ENCODE measurements around the gene KLHL18. TPM values are rescaled to one million over a fixed set of nuclear protein-coding genes. Genes with fewer than 3 reads are reported as not detected.

The KLHL18 gene
- total RNA-seq, 2 experiments from 2014 or later, result 13.1 to 28.6 TPM

DNA sequence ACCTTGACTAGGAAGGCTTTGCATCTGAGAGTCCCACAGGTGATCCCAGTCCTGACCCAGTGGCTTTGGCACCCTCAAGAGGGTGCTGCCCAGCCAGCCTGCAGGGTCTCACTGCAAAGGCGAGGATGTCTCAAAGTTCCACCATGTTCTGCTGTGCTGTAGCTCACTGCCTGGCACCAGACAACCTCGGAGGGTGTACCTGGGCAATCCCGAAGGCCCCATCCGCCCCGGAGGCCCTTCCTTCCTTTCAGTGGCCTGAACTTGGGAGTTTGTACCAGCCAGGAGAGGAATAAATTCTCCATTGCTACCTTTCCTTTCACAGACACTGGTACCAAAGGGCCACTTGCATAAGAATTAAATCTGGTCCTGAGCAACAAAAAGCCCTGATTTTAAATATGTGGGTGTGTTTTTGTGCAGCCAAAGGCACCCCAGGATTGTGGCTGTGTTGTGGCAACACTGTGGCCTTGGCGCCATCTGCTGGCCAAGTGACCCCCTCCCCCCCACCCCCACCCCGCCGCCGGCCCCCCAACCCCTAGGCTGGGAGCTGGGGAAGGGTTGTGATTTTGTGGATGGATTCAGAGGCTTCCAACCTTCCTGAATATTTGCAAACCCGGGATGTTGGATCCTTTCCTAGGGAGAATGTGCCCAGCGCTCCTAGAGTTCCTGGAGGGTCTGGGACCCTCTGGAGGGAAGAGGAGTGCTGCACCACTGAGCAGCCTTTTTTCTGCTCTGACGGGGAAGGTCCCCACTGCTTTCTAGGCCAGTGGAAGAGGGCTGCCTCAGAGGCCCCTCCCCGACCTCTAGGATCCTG, 88.3 kb downstream of the KLHL18 start:
- Histone ChIP-seq H3K36me3 (ENCODE audit: insufficient read depth, low read length) (no peaks in the 10 kb centered on the region), H4K20me1 (ENCODE audit: insufficient read depth, low read length) (no peaks in the 10 kb centered on the region), H2AFZ (ENCODE audit: low read length) (no peak overlapping the region), H3K79me2 (ENCODE audit: insufficient read depth, low read depth, low read length) (no peaks in the 10 kb centered on the region), H3K4me2 (ENCODE audit: low read length) (no peak overlapping the region), H3K4me3 (ENCODE audit: low read depth, low read length, poor library complexity, severe bottlenecking) (no peak overlapping the region), H3K4me1 (ENCODE audit: insufficient read depth, low read length, poor library complexity, severe bottlenecking) (no peaks in the 10 kb centered on the region), H3K9me2 (ENCODE audit: insufficient read depth, low read length) (no peaks in the 10 kb centered on the region), H3K27ac (ENCODE audit: low read depth, low read length, poor library complexity, severe bottlenecking) (no peak overlapping the region), H3K9me3 (ENCODE audit: low read length) (no peaks in the 10 kb centered on the region)
- peak; percentile 54 for DNase-seq (ENCODE audit: low spot score)
- no peak for TF ChIP-seq EZH2phosphoT487 (IDR thresholded peaks at IDR 0.05; ENCODE audit: borderline replicate concordance, low read depth, low read length)
- TF ChIP-seq, protein P1, sequence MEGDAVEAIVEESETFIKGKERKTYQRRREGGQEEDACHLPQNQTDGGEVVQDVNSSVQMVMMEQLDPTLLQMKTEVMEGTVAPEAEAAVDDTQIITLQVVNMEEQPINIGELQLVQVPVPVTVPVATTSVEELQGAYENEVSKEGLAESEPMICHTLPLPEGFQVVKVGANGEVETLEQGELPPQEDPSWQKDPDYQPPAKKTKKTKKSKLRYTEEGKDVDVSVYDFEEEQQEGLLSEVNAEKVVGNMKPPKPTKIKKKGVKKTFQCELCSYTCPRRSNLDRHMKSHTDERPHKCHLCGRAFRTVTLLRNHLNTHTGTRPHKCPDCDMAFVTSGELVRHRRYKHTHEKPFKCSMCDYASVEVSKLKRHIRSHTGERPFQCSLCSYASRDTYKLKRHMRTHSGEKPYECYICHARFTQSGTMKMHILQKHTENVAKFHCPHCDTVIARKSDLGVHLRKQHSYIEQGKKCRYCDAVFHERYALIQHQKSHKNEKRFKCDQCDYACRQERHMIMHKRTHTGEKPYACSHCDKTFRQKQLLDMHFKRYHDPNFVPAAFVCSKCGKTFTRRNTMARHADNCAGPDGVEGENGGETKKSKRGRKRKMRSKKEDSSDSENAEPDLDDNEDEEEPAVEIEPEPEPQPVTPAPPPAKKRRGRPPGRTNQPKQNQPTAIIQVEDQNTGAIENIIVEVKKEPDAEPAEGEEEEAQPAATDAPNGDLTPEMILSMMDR (conservative IDR thresholded peaks at IDR 0.05; ENCODE audit: low read length), result peak; percentile 57
- BruUV-seq (replicated peaks), result no TSS peak
- intact Hi-C loops (cut with micrococcal nuclease; ENCODE audit: unreplicated experiment), result loop anchor here (2.0 to 10.0 kb wide), 2 partner anchors 504 to 666 kb away; partner anchors contain the start of gene TMIE
- ChIA-PET CTCF (ENCODE audit: unreplicated experiment) (interaction anchor here (0.5 to 0.8 kb wide), 2 partner anchors 37 to 289 kb away, joined by 3 to 5 read pairs; no protein-coding TSS in a partner anchor), POLR2A (interaction anchor here (0.5 to 0.6 kb wide), 3 partner anchors 34 to 846 kb away, joined by 3 read pairs; no protein-coding TSS in a partner anchor)

DNA sequence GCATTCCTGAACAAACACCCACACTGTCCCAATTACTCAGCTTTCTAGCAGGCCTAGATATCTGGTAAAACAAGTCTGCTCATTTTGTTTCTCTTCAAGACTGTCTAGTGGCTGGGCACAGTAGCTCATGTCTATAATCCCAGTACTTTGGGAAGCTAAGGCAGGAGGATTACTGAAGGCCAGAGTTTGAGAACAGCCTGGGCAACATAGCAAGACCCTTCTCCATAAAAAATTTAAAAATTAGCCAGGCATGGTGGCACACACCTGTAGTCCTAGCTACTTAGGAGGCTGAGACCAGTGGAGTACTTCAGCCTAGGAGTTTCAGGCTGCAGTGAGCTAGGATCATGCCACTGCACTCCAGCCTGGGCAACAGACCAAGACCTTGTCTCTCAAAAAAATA, 91.8 kb downstream of the KLHL18 start:
- DNase-seq (ENCODE audit: low spot score), result no peak
- POLR2A ChIA-PET, result interaction anchor here (0.6 kb wide), 1 partner anchor 307 kb away, joined by 4 read pairs; no protein-coding TSS in a partner anchor
- CTCF ChIA-PET (ENCODE audit: unreplicated experiment), result no interaction called here
- no peak overlapping the region for H3K4me3 ChIP-seq (ENCODE audit: low read depth, low read length, poor library complexity, severe bottlenecking)
- H3K9me2 ChIP-seq (ENCODE audit: insufficient read depth, low read length), result no peaks in the 10 kb centered on the region
- no peak for TF ChIP-seq EZH2phosphoT487 (IDR thresholded peaks at IDR 0.05; ENCODE audit: borderline replicate concordance, low read depth, low read length)
- TF ChIP-seq, protein P1 (conservative IDR thresholded peaks at IDR 0.05; ENCODE audit: low read length), result no peak
- H3K79me2 ChIP-seq (ENCODE audit: insufficient read depth, low read depth, low read length), result peaks cover 9% of the 10 kb centered on the region; the same call in 1 of the 2 replicates
- H4K20me1 ChIP-seq (ENCODE audit: insufficient read depth, low read length), result no peaks in the 10 kb centered on the region
- intact Hi-C loops (cut with micrococcal nuclease; ENCODE audit: unreplicated experiment), result loop anchor here (10.0 kb wide), 1 partner anchor 670 kb away; the partner anchor contains the start of gene TMIE
- no peak overlapping the region for H3K4me2 ChIP-seq (ENCODE audit: low read length)
- no peak overlapping the region for H3K27ac ChIP-seq (ENCODE audit: low read depth, low read length, poor library complexity, severe bottlenecking)
- no TSS peak for BruUV-seq (replicated peaks)
- H2AFZ ChIP-seq (ENCODE audit: low read length), result no peak overlapping the region
- H3K4me1 ChIP-seq (ENCODE audit: insufficient read depth, low read length, poor library complexity, severe bottlenecking), result peaks cover 19% of the 10 kb centered on the region
- H3K9me3 ChIP-seq (ENCODE audit: low read length), result no peaks in the 10 kb centered on the region
- no peaks in the 10 kb centered on the region for H3K36me3 ChIP-seq (ENCODE audit: insufficient read depth, low read length)

DNA sequence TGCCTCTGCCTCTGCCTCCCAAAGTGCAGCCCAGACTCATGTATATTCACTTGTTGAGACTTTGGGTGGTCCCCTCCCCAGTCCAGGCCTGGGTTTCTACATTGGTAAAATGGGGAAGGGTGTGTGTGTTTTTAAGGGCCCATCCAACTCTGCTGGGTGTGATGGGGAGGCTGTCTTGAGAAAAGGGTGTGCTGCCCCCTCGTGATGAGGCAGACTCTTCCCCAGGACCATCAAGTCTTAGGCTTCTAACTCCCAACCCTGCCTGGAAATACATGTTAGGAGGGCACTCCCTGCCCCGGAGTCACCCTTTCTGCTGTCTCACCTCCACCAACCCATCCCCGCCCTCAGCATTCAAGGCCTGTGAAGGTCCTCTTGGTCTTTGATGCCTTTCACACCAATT, 93.6 kb downstream of the KLHL18 start:
- intact Hi-C loops (cut with micrococcal nuclease; ENCODE audit: unreplicated experiment), result loop anchor here (10.0 kb wide), 1 partner anchor 672 kb away; the partner anchor contains the start of gene TMIE
- Histone ChIP-seq H3K36me3 (ENCODE audit: insufficient read depth, low read length) (no peaks in the 10 kb centered on the region), H3K9me2 (ENCODE audit: insufficient read depth, low read length) (no peaks in the 10 kb centered on the region), H3K79me2 (ENCODE audit: insufficient read depth, low read depth, low read length) (peaks cover 17% of the 10 kb centered on the region; the same call in 1 of the 2 replicates), H3K4me3 (ENCODE audit: low read depth, low read length, poor library complexity, severe bottlenecking) (no peak overlapping the region), H2AFZ (ENCODE audit: low read length) (no peak overlapping the region), H3K9me3 (ENCODE audit: low read length) (no peaks in the 10 kb centered on the region), H3K27ac (ENCODE audit: low read depth, low read length, poor library complexity, severe bottlenecking) (no peak overlapping the region), H4K20me1 (ENCODE audit: insufficient read depth, low read length) (no peaks in the 10 kb centered on the region), H3K4me2 (ENCODE audit: low read length) (no peak overlapping the region), H3K4me1 (ENCODE audit: insufficient read depth, low read length, poor library complexity, severe bottlenecking) (peaks cover 23% of the 10 kb centered on the region)
- no TSS peak for BruUV-seq (replicated peaks)
- CTCF ChIA-PET (ENCODE audit: unreplicated experiment), result no interaction called here
- TF ChIP-seq EZH2phosphoT487 (IDR thresholded peaks at IDR 0.05; ENCODE audit: borderline replicate concordance, low read depth, low read length), result no peak
- TF ChIP-seq, protein P1 (conservative IDR thresholded peaks at IDR 0.05; ENCODE audit: low read length), result peak; percentile 68
- POLR2A ChIA-PET, result no interaction called here
- peak; percentile 25 for DNase-seq (ENCODE audit: low spot score)

All from OCI-LY7 (cell line).